Left ventricle myocardium inferior (tissue), 1 donor: Measurements from ENCODE around the gene DNAH12. TPM values are rescaled to one million over a fixed set of nuclear protein-coding genes. Genes with fewer than 3 reads are reported as not detected.

ENCODE experiments used
- DNase-seq: peaks from one replicate; pipeline ENCODE4 v3.0.0-alpha.2; 2020
- H3K27ac ChIP-seq: fragments of 200-600 bp; replicated peaks from 2 replicates; pipeline ENCODE4 v1.8.0; 2021
- H3K27me3 ChIP-seq: fragments of 200-600 bp; 2 replicates; pipeline ENCODE4 v1.8.0; 2021; ENCODE audit warnings: low read depth
- H3K36me3 ChIP-seq: fragments of 200-600 bp; 2 replicates; pipeline ENCODE4 v1.8.0; 2021
- H3K4me1 ChIP-seq: fragments of 200-600 bp; 2 replicates; pipeline ENCODE4 v1.8.0; 2021
- H3K4me3 ChIP-seq: fragments of 200-600 bp; 2 replicates; pipeline ENCODE4 v1.8.0; 2021; ENCODE audit warnings: mild to moderate bottlenecking, moderate library complexity
- H3K9me3 ChIP-seq: fragments of 200-600 bp; replicated peaks from 2 replicates; pipeline ENCODE4 v1.8.0; 2021
- intact Hi-C: fragments of 100-400 bp; cut with micrococcal nuclease; formaldehyde crosslinking; loops from one replicate; pipeline ENCODE4 v1.11.0; 2022
- total RNA-seq: library from RNA; stranded (reverse); fragmentation: NEBNext Ultra II Directional; extraction: Animal tissue kit (Norgen Biotek cat#: 25700); gene quantifications from one replicate; pipeline ENCODE4 v1.2.1, GENCODE V29; 2021
- TF ChIP-seq, protein P1 (sequence below): fragments of 200-600 bp; IDR thresholded peaks from 2 replicates; pipeline ENCODE4 v1.8.0; 2021; ENCODE audit warnings: antibody characterized with exemption, mild to moderate bottlenecking, borderline replicate concordance
- donor health status: DM: no; HTN: yes; CAD: no; lungs with severe emphysema.

Gene DNAH12
- total RNA-seq, 1 donor from 2014 or later, result 0.16 TPM

DNA sequence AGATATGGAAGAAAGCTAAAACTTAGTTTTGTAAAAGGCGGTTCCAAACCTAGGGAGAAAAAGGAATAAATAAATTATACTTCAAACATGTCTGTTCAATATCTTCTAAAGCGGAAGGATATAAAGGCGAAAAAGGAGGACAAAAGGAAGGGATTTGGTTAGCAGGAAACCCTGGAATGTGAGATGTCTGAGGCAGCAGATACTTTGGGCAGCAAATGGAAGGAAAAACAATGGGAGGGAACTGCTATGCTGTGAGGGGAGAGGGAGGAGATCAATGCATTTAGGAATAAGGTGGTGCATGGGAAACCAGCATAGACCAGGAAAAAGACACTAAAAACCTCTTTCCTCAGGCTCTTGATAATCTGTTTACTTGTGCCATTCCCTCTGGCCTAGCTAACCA lies 120.8 kb downstream of the DNAH12 start:
- Histone ChIP-seq H3K4me1 (no peaks in the 10 kb centered on the region), H3K36me3 (no peaks in the 10 kb centered on the region), H3K4me3 (no peak overlapping the region), H3K27ac (no peak overlapping the region), H3K27me3 (peaks cover 14% of the 10 kb centered on the region), H3K9me3 (no peaks in the 10 kb centered on the region)
- intact Hi-C loops, result no loop called here
- no peak for DNase-seq
- TF ChIP-seq, protein P1, sequence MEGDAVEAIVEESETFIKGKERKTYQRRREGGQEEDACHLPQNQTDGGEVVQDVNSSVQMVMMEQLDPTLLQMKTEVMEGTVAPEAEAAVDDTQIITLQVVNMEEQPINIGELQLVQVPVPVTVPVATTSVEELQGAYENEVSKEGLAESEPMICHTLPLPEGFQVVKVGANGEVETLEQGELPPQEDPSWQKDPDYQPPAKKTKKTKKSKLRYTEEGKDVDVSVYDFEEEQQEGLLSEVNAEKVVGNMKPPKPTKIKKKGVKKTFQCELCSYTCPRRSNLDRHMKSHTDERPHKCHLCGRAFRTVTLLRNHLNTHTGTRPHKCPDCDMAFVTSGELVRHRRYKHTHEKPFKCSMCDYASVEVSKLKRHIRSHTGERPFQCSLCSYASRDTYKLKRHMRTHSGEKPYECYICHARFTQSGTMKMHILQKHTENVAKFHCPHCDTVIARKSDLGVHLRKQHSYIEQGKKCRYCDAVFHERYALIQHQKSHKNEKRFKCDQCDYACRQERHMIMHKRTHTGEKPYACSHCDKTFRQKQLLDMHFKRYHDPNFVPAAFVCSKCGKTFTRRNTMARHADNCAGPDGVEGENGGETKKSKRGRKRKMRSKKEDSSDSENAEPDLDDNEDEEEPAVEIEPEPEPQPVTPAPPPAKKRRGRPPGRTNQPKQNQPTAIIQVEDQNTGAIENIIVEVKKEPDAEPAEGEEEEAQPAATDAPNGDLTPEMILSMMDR, result no peak

GRCh38 chr3:57421336-57421735 lies 122.8 kb downstream of the DNAH12 start:
- Histone ChIP-seq H3K36me3 (no peaks in the 10 kb centered on the region), H3K27me3 (peaks cover 4% of the 10 kb centered on the region), H3K4me3 (no peak overlapping the region), H3K4me1 (no peaks in the 10 kb centered on the region), H3K27ac (no peak overlapping the region), H3K9me3 (no peaks in the 10 kb centered on the region)
- TF ChIP-seq, protein P1, result no peak
- no peak for DNase-seq
- intact Hi-C loops, result no loop called here

- TF ChIP-seq, protein P1, result no peak
- H3K27me3 ChIP-seq, result peaks cover 4% of the 10 kb centered on the region
- no peak overlapping the region for H3K4me3 ChIP-seq
- no peaks in the 10 kb centered on the region for H3K9me3 ChIP-seq
- DNase-seq, result no peak
- intact Hi-C loops, result no loop called here
- H3K36me3 ChIP-seq, result no peaks in the 10 kb centered on the region
- no peak overlapping the region for H3K27ac ChIP-seq
- H3K4me1 ChIP-seq, result no peaks in the 10 kb centered on the region
Measured at GRCh38 chr3:57420001-57420400, 124.1 kb downstream of the DNAH12 start.

- Histone ChIP-seq H3K4me1 (no peaks in the 10 kb centered on the region), H3K27ac (no peak overlapping the region), H3K27me3 (no peaks in the 10 kb centered on the region), H3K9me3 (peaks cover 15% of the 10 kb centered on the region), H3K36me3 (no peaks in the 10 kb centered on the region), H3K4me3 (no peak overlapping the region)
- DNase-seq, result no peak
- TF ChIP-seq, protein P1, result no peak
- intact Hi-C loops, result no loop called here
Measured at GRCh38 chr3:57411715-57412114, 132.4 kb downstream of the DNAH12 start.

DNA sequence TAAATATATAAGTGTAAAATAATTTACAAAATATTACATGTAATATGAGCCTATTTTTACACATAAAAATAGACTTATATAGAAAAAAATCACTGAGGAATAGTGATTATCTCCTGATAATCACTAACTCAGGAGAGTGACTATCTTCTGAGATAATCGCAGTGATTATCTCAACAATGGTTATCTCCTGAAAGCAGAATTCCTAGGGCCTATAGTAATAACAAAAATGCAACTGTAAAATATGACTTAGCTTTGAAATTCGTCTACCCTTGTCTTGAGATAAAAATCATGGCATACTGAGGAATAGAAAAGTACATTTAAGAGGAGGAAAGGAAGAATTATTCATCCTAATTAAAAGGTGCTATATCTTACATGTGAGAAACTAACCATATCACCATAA lies 134.7 kb downstream of the DNAH12 start:
- Histone ChIP-seq H3K4me3 (no peak overlapping the region), H3K9me3 (peaks cover 15% of the 10 kb centered on the region), H3K27me3 (no peaks in the 10 kb centered on the region), H3K4me1 (no peaks in the 10 kb centered on the region), H3K36me3 (no peaks in the 10 kb centered on the region), H3K27ac (no peak overlapping the region)
- no peak for DNase-seq
- intact Hi-C loops, result no loop called here
- TF ChIP-seq, protein P1, result no peak

DNA sequence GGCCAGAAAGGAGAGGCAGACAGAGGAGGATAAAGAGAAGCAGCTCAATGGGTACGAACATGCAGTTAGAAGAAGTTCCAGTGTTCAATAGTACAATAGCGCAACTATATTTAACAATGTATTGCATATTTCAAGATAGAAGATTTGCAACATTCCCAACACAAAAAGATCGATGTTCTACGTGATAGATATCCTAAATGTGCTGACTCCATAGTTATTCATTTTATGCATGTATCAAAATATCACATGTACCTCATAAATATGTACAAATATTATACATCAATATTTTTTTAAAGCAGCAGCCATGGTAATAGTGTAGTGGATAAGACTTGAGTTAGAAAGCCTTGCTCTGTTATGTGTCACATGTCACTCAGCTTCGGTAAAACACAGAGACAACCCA lies 141.5 kb downstream of the DNAH12 start:
- intact Hi-C loops, result no loop called here

More for the DNA sequence above, 141.5 kb downstream of the DNAH12 start:
- H3K27ac ChIP-seq, result no peak overlapping the region
- TF ChIP-seq, protein P1, result no peak
- peaks cover 9% of the 10 kb centered on the region for H3K27me3 ChIP-seq
- no peaks in the 10 kb centered on the region for H3K4me1 ChIP-seq
- no peaks in the 10 kb centered on the region for H3K9me3 ChIP-seq
- H3K4me3 ChIP-seq, result no peak overlapping the region
- no peaks in the 10 kb centered on the region for H3K36me3 ChIP-seq
- DNase-seq, result no peak
